HG02981 (cell line): ENCODE results near the gene BMPR2.

Experiments used
- ATAC-seq: cut with Tn5 transposase; IDR thresholded peaks from one replicate; pipeline ENCODE4 v1.9.1; 2021; ENCODE audit warnings: mild to moderate bottlenecking, moderate library complexity; ENCODE audit not compliant: unreplicated experiment

Gene BMPR2

GRCh38 chr2:202588647-202589581 is 212.8 kb downstream of the BMPR2 start:
- peak; percentile 82 for ATAC-seq

DNA sequence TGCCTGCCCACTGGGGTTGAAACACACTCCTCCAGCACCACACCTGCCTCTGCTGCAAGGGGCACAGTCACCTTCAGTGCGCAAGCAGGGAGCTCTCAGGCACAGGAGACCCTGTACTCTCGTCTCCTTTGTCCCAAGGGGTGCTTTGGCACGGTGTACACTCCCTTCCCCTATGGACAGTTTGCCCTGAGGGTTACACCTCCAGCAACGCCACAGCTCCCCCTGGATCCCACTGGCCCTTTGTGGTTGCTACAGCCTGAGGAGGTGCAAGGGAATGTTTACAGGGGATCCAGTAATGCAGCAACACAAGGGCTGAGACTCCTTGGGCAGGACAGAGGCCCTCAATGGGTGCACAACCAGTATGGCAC is 213.4 kb downstream of the BMPR2 start:
- no peak for ATAC-seq

DNA sequence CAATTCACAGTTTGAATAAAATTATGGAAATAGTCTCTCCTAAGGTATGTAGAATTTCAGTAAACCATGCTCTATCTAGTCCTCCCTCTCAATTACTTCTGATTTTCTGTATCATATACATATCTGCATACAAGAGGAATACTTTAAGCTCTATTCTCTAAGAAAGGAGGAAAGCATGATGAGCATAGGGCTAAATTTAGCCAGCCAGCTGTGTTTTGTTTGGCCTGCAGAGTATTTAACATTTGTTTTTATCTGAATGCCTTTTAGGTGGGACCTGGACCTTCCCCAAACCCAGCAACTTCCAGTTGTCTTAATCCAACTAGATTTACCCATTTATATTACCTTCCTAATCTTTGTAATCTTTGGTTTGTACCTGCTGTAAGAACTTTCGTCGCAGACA is 216.4 kb downstream of the BMPR2 start:
- ATAC-seq: no peak

DNA sequence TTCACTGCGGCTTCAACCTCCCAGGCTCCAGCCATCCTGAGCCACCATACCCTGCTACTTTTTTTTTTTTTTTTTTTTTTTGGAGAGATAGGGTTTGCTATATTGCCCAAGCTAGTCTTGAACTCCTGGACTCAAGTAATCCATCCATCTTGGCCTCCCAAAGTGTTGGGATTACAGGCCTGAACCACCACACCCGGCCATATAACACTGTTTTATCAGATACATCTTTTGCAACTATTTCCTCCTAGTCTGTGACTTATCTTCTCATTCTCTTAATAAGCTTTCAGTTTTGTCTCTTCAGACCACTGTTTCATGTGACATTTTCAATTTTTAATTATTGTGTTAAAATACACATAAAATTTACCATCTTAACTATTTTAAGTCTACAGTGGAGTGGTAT is 223.0 kb downstream of the BMPR2 start:
- no peak for ATAC-seq

GRCh38 chr2:202599911-202600310 is 223.8 kb downstream of the BMPR2 start:
- no peak for ATAC-seq

DNA sequence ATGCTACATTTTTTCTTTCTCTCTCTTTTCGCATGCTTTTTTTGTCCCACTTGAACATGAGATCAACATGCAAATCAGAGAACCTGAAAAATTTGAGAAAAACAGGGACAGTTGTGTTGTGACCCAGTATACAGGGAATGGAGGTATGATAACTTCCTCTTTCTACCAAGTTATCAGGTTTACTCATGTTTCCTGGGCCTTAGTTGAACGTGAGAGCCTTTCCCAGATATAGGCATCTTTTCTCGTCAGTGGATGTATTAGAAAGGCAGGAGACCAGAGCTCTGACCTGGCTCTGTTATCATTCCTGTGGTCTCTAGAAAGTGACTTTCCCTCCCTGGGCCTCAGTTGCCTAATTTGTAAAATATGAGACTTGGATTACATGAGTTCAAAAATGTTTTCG is 228.6 kb downstream of the BMPR2 start:
- ATAC-seq: no peak

GRCh38 chr2:202605174-202605573 is 229.0 kb downstream of the BMPR2 start:
- no peak for ATAC-seq

DNA sequence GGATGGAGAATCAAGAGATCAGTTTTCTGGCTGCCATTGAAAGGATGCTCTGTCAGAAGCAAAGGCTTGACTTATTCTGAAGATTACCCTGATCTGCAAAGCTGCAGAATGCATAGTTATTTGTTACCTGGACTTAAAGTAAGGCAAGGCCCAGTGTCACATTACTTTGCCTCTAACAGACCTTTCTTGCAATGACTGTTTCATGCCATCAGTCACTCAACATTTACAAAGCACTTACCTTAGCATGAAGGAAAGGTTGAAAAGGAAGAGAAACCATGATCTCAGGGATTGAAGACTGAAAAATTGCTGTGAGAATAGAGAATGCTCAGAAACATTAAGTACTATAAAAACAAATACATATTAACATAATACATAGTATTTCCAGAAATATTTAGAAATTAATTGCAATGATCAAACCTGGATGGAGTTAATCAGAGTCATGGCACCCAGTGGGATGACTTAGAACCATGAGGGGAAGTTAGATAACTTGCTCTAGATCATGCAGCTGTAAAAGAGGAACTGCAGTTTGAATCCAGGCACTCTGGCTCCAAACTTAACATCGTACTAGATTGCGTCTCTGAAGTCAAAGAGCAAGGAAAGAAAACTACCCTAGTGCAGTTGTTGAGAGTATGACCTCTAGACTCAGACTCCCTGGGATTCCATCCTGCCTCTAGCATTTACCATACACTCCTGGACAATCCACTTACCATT is 232.2 kb downstream of the BMPR2 start:
- ATAC-seq: no peak

- peak; percentile 95 for ATAC-seq
Measured at GRCh38 chr2:202609381-202610145, 233.4 kb downstream of the BMPR2 start.

- no peak for ATAC-seq
Measured at GRCh38 chr2:202610380-202610779, 234.3 kb downstream of the BMPR2 start.

DNA sequence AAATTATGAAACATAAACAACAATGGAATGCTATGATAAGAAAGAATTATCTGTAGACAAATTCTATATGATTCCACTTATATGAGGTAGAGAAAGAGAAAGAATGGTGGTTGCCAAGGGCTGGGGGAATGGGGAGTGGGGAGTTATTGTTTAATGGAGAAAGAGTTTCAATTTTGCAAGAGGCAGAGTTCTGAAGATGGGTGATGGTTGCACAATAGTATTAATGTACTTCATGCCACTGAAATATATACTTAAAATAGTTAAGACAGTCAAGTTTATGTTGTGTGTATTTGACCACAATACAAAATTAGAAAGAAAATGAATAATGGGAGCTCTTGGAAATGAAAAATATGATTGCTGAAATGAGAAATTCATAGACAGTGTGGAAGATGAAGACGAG is 236.0 kb downstream of the BMPR2 start:
- ATAC-seq: no peak

DNA sequence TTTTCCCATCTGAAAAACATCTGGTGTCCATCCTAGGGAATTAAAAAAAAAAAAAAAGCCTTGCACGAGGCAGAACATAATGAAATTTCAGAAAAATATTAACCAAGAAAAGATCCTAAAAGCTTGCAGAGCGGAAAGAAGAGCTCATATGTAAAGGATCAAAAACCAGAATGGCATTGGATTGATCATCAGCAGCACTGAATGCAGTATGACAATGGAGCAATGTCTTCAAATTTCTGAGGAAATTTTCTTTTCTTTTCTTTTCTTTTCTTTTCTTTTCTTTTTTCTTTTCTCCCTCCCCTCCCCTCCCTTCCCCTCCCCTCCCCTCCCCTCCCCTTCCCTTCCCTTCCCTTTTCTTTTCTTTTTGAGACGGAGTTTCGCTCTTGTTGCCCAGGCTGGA is 237.4 kb downstream of the BMPR2 start:
- no peak for ATAC-seq
